HG03060 (cell line): Measurements from ENCODE around the gene GPR18.
"Not testable (repeated sequence)": the region's sequence is repeated elsewhere in the genome, so short reads cannot be mapped to it uniquely, and the experiment has no call there.

Experiments used
- ATAC-seq: cut with Tn5 transposase; IDR thresholded peaks from one replicate; pipeline ENCODE4 v1.9.1; 2021; ENCODE audit warnings: low read depth, moderate number of reproducible peaks; ENCODE audit not compliant: unreplicated experiment

GPR18 gene

DNA sequence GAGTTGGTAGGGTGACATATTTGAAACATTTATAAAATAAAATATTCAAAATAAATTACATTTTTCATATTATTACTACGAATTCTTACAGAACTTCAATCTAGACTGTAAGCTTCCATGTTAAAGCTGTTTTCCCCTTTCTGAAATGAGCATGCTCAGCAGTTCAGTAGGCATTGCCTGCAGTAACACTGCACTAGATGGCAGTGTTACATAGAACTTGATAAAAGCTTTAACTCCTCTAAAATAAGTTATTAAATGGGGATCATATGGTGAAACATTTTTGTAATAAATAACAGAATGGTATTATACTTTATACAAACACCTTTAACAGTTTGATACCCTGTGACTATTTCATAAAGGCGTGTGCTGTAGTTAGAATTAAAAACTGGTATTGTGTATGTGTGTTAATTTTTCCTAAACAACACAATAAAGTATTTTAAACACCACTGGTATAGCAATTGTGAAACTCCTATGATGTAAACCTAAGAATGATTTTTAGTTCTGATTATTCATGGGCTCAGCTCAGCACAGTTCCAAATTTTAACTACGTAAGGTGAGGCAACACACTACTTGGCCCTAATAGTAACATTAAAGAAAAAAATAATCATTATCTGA is 11.6 kb upstream of the GPR18 start:
- peak; percentile 40 for ATAC-seq

DNA sequence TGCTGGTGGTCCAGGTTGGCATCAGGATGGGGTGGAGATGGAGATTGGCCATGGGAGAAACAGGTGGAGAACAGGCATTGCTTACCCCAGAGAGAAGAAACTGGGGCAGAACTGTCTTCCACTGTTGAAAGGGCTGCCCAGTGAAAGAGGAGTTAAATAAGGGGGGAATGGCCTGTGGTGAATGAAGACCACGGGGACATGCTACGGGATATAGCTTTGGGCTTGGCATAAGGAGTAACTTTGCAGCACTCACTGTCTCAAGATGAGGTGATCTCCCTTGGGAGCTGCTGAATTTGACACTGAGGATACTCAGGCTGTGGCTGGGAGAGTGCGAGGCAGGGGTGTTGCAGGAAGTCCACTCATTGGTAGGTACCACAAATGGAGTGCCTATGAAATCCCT is 10.6 kb upstream of the GPR18 start:
- ATAC-seq = no peak

DNA sequence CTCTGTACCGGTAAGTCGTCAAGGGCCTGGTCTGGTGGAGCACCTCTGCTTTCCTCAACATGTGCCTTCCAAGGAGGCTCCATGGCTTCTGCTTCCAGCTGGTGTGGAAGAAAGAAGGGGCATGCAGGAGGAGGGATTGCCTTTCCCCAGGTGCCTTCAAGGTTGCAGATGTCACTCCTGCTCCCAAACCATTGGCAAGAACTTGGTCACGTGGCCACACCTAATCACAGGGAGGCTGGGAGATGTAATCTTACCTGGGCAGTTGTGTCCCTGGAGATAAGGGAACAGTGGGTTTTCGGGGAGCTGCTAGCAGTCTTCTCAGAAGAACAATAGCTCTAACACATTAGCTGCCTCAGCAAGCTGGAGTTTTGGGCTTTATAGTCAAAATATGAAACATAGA is 9.7 kb upstream of the GPR18 start:
- no peak for ATAC-seq

DNA sequence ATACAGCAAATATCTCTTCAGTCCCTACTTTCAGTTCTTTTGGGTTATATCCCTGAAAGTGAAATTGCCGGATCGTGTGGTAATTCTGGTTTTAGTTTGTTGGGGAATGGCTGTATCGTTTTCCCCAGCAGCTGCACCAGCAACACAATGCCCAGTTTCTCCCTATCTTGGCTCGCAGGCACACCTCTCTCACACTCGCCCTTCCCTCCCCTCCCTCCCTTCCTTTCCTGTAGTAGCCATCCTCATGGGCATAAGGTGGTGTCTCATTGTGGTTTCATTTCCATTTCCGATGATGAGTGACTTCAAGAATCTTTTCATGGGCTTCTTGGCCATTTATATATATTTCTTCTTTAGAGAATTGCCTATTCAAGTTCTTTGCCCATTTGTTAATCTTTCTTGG is 8.6 kb upstream of the GPR18 start:
- no peak for ATAC-seq

DNA sequence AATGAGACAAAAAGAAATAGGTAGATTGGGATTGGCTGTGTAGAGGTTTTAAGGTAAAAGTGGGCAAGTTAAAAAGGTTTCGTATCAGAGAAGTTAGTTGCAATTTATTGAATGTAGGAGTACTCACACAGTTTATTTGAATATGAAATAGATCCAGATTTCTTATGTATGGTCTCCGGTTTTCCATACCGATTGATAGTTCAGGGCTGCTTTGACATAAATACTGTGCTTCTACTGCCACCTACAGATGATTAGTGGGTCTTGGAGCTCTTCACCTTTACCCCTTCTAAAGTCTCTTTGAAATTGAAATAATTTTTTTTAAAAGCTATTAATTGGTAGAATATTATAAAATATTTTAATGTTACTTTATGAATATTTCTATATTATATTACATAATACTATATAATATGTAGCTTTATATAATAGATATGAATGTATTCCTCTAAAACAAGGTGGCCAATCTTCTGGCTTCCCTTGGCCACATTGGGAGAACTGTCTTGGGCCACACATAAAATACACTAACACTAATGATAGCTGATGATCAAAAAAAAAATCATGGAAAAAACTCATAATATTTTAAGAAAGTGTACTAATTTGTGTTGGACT is 7.7 kb upstream of the GPR18 start:
- ATAC-seq = no peak

DNA sequence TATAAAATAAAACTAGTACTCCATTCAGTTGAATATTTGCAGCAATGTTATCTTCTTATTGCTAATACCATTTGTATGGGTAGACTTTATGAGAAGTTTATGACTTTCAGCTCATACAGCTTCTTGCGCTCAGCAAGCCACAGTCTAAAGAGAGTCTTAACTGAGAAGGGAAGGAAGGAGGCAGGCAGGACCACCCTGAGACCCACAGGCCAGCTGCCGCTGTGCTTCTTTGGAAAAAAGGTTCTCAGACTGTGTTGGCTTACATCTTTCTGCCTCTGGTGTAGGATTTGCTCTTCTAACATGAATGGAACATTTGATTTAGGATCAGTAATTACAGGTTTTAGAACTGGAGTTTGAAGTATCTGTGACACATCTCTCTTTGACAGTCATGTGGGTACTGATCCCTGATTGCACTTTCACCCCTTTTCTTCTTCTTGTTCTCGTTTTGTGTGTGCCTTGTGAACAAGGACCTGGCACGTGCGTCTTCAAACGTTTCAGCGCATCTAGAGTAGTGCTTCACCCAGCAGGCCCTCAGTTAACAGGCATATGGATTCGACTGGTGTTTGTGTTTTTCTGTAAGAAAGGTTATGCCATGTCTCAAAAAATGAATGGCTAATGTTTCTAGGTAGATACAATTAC is 7.1 kb upstream of the GPR18 start:
- no peak for ATAC-seq

DNA sequence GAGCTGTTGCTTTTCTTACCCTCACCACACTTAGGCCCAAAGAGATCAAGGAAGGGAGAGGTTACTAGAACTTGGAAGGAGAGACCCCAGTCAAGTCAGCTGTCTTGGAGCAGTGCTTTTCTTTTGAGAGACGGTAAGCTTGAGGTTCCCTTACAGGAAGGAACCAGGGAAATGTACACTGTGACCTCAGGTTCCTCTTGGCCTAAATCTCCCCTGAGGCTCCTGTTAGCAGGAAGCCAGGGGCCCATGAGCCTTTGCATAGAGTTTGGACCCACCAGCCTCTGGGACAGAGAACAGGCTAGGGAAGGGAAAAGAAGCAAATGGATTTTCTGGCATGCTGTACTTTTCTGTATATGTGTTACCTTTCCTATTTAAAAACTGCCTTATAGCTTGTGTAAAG is 5.9 kb upstream of the GPR18 start:
- no peak for ATAC-seq

DNA sequence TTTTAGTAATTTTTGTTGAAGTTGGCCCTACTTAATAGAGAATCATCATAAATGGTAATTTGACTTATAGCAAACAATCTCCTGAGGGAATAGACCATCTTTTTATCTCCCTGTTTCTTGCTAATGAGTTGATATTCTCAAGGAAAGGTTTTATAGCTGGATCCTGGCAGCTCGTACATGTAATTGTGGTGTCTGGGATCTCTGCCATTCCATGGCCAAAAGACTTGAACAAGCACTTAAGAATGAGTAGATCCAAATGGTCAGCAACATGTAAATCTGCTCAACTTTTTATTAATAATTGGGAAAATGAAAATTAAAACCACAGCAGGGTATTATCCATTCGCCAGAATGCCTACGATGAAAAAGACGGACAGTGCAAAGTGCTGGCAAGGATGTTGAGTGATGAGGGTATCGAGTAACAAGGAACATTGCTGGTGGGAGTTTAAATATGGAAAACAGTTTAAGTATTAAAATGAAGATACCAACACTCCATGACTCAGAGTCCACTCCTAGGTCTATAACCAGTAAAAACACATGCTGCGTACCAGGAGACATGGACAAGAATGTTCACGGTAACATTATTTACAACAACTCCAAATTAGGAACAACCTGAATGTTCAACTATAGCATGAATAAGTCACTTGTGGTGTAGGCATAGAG is 5.1 kb upstream of the GPR18 start:
- ATAC-seq = no peak

DNA sequence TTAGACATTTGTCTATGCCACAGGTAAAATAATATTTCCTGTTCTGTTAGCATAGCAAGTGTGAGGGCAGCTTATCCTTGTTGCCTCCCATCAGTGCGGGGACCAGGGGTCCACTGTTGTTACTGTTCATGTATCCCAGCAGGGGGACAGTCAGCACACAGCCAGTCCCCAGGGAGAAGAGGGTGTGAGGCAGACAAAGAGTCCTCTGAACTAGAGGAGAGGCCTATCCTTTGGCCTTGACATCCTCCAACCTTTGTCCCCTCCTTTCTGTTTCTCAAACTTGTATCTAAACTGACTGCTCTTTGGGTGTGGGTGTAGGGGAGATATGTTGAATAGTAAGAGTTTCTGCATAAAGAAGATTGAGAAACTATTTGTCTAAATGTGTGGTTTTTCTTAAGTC is 2.9 kb upstream of the GPR18 start:
- ATAC-seq = no peak

DNA sequence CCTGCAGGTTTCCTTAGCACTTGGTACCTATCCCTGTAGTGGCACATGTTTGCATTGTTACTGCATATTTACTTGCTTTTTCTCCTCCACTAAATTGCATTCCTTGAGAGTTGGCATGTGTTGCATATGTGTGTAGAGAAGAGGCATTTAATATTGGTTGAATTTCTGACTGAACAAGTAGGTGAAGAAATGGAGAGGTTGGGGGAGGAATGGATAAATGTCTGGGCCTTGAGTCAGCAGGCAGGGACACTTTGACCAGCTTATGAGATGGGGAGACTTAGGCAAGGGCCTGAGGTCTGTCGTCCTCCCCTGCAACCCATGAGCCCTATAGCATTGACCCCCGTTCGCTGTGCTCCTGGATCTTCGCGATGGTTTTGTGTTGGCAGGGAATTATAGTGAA is 2.0 kb upstream of the GPR18 start:
- ATAC-seq = no peak

DNA sequence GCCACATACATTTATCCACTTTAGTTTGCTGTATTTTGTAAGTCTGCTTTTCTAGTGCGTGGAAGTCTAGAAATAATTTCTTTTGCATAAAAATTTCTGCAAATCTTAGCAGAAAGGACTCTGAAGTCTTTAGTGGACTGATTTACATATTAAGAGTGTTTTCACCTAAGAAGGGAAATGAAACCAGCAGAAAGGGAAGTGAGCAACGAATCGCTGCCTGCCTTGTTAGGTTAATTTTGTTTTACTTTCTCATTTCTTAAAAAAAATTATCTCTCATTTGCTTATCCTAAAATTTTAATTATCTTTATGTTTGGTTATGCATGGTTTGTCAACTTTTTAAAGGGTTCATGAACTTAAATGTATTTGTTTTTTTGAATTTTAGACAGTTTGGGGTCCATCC is 767 bp upstream of the GPR18 start:
- ATAC-seq = peak; percentile 37

DNA sequence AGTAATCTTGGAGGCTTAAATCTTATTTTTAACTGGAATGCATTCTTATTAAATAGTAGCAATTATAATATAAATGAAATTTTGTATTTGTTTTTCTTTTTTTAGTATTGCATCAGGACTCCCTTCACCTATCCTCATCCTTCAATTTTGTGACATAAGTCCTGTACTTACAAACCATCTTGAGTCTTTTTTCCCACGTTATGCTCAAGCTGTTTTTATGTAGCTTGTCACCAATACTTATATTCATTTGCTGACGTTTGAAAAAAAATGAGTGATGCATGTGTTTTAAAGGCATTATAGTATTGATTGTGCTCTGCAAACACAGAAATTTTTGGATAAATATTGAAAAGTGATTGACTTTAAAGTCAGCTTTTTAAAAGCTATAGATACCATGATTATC is 888 bp downstream of the GPR18 start:
- ATAC-seq = no peak

DNA sequence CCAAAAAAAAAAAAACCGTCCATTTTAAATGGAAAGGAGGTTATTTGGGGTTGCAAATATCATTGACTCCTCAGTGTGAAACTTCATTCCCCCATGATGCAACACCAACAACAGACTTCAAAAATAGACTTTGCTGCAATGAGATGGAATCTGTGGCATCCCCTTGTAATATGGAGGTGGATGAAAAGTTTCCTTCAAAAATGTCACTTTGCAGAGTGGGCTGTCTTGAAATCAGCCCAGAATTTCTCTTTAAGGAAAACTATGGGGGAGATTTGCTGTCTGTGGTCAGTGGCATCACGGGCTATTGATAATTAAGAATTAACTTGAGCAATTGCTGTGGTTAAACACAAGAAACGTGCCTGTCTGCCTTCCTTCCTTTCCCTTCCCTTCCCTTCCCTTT is 1.5 kb downstream of the GPR18 start:
- no peak for ATAC-seq

DNA sequence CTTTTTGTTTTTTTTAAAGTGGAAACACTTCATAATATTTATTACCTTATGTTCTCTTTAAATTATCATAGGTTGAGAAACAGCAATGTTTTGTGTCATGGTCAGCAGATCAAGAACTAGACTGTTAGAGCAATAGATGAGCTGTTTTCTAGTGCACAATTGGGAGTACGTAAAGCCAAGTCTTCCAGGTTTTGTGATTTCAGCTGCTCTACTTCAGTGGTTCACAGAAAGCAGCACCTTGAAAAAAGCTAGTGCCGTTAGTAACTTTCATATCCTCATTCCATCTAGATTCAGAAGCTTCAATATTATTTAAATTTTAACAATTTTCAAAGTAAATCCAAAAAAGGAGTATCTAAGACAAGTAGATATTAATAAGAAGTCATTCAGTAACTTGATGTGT is 1.9 kb downstream of the GPR18 start:
- no peak for ATAC-seq

DNA sequence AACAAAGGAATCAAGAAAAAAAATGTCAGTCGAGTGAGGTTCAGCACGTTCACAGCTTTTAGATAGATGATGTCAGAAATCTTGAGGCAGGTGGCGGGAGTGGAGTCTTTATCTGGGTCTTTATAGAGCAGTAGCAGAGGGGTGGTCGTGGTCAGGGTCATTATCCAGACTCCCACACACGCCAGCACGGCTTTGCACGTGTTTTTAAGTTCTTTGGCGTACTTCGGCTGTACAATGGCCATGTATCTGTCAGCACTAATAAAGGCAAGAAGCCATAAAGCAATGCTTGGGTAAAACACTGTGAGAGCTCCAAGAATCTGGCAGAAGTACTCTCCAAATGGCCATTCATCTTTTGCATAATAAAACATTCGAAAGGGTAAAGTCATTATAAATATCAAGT is 2.9 kb downstream of the GPR18 start:
- no peak for ATAC-seq

DNA sequence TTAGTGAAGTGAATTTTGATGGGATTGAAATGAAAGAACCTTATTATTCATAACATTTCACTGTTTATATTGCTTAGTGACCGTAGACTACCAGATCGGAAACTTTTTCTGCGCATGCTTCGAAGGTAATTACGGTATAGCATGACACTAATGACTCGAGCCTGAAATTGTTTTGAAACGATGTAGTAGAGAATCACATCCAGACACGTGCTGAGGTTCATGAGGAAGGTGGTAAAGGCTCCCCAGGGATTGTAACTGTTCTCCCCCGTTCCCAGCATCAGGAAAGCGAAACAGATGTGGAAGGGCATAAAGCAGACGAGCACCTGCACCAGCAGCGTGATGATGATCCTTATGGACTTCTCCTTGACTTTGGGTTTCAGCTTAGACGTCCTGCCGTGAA is 3.3 kb downstream of the GPR18 start:
- ATAC-seq = no peak

DNA sequence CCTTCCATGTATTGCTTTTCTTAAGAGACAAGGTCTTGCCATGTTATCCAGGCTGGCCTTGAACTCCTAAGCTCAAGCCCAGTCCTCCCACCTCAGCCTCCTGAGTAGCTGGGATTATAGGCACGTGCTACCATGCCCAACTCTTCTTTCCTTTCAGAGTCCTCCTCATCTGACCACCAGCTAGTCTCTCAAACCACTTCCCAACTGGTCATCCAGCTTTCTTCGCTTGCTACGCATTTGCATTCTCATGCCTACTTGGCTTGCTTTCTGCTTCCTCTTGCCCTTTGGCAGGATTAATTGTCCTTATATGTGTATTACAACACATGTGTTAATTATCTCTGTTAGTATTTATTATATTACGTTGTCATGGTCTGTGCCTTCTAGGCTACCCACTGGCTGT is 6.3 kb downstream of the GPR18 start:
- no peak for ATAC-seq

DNA sequence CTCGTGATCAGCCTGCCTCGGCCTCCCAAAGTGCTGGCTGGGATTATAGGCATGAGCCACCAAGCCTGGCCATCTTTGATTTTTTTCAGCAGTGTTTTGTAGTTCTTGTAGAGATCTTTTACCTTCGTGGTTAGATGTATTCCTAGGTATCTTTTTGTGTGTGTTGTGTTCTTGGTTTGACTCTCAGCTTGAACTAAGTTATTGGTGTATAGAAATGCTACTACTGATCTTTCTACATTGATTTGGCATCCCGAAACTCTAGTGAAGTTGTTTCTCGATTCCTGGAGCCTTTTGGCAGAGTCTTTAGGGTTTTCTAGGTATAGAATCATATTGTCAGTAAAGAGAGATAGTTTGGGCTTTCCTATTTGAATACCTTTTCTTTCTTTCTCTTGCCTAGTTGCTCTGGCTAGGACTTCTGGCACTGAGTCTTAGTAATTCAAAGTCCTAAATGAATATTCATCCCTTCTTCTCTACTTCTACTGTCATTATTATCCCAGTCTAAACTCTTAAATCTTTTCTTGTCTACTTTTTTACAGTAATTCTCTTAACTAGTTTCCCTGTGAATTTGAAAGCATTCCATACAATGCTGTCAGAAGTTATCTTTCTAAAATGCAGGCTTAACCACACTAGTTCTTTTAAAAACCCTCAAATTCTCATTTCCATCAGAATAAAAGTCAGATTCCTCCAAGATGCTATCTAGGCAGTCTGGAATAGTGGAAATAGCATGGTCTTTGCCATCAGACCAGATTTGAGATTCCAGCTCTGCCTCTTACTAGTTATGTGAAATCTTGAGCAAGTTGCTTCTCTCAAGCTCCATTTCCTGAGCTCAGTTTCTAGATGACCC is 7.0 kb downstream of the GPR18 start:
- no peak for ATAC-seq

DNA sequence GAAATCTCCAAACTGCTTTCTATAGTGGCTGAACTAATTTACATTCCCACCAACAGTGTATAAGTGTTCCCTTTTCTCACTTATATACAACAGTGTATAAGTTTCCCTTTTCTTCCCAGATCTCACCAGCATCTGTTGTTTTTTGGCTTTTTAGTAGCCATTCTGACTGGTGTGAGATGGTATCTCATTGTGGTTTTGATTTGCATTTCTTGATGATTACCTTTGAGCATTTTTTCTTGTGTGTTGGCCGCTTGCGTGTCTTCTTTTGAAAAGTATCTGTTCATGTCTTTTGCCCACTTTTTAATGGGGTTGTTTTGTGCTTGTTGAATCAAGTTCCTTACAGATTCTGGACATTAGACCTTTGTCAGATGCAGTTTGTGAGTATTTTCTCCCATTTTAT is 8.6 kb downstream of the GPR18 start:
- ATAC-seq = not testable (repeated sequence)

DNA sequence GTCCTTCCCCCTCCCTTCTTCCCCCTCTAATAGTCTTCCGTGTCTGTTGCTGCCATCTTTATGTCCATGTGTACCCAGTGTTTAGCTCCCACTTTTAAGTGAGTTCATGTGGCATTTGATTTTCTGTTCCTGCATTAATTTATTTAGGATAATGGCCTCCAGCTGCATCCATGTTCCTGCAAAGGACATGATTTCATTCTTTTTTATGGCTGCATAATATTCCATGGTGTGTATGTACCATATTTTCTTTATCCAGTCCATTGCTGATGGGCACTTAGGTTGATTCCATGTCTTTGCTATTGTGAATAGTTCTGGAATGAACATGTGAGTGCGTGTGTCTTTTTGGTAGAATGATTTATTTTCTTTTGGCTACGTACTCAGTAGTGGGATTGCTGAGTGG is 9.0 kb downstream of the GPR18 start:
- not testable (repeated sequence) for ATAC-seq

DNA sequence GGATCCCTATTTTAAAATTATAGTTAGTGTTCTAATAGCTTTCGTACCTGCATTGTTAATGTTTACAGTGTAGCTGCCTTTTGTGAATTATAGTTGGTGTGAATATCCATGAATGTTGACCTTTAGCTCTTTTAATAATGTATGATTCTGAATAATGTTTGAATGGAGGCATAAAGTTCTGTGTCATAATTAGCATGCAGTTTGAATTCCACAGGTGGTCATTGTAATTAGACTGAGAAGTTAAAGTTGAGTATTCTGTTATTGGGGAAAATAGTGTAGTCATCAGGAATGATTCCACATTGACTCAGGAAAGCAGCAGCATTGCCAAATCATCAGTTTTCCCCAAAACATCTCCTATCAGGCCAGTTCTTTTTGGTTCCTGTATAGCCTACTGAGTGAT is 12.1 kb downstream of the GPR18 start:
- ATAC-seq = no peak
